ENCODE measurements around the gene NLK.

- no peak for TF ChIP-seq CTCF (conservative IDR thresholded peaks at IDR 0.05; ENCODE audit: low read length)
- TF ChIP-seq EZH2phosphoT487 (IDR thresholded peaks at IDR 0.05; ENCODE audit: borderline replicate concordance, low read depth, low read length) = no peak
Observed at GRCh38 chr17:28042657-28042720, at the start of gene NLK.

Data from OCI-LY7 (cell line).